ENCODE measurements around the gene TTC24. TPM values are rescaled to one million over a fixed set of nuclear protein-coding genes. Genes with fewer than 3 reads are reported as not detected.

Gene TTC24
- total RNA-seq, 2 experiments from 2014 or later: 0.51 to 0.90 TPM

GRCh38 chr1:156591181-156591431 is 11.6 kb downstream of the TTC24 start:
- CTCF ChIA-PET: interaction anchor here (1.3 to 6.4 kb wide), 9 partner anchors 10 to 205 kb away, joined by 3 to 39 read pairs (median 6); partner anchors contain the start of gene MEF2D

GRCh38 chr1:156591432-156592157 is 12.1 kb downstream of the TTC24 start, which contains the start of gene NAXE:
Gene NAXE, plus strand, starts transcription at chr1:156591776. Its CDS starts 29 bp downstream, at chr1:156591805.
- H3K27ac Mint-ChIP-seq: peak within 1 kb of the TSS; percentile 85
- no peaks in the 10 kb centered on the region for H3K27me3 Mint-ChIP-seq
- DNase-seq: peak; percentile 77
- ChIA-PET POLR2A (interaction anchor here (0.7 to 3.0 kb wide), 10 partner anchors 9 to 136 kb away, joined by 3 to 19 read pairs (median 6); partner anchors contain the start of genes GPATCH4, ISG20L2, MEF2D and METTL25B), CTCF (interaction anchor here (1.1 to 6.4 kb wide), 10 partner anchors 9 to 206 kb away, joined by 3 to 39 read pairs (median 6); partner anchors contain the start of gene MEF2D)
- peak within 1 kb of the TSS; percentile 79 for H3K4me3 Mint-ChIP-seq
- peaks cover 2% of the 10 kb centered on the region for H3K36me3 Mint-ChIP-seq
- no peaks in the 10 kb centered on the region for H3K9me3 Mint-ChIP-seq
- peaks cover 19% of the 10 kb centered on the region for H3K4me1 Mint-ChIP-seq (ENCODE audit: low read depth)
- intact Hi-C loops (cut with micrococcal nuclease): loop anchor here (1.0 kb wide), 1 partner anchor 10 kb away; the partner anchor contains the start of gene GPATCH4

More at GRCh38 chr1:156591181-156591431, 11.6 kb downstream of the TTC24 start:
- Mint-ChIP-seq H3K27me3 (no peaks in the 10 kb centered on the region), H3K27ac (peak overlapping the region; percentile 85), H3K4me3 (peak overlapping the region; percentile 79), H3K4me1 (ENCODE audit: low read depth) (peaks cover 19% of the 10 kb centered on the region), H3K36me3 (peaks cover 2% of the 10 kb centered on the region), H3K9me3 (no peaks in the 10 kb centered on the region)
- POLR2A ChIA-PET: interaction anchor here (0.7 to 3.0 kb wide), 10 partner anchors 10 to 137 kb away, joined by 3 to 19 read pairs (median 6); partner anchors contain the start of genes GPATCH4, ISG20L2, MEF2D and METTL25B
- intact Hi-C loops (cut with micrococcal nuclease): loop anchor here (1.0 kb wide), 1 partner anchor 10 kb away; the partner anchor contains the start of gene GPATCH4
- no peak for DNase-seq

GRCh38 chr1:156592158-156592909 is 12.8 kb downstream of the TTC24 start:
- Mint-ChIP-seq H3K9me3 (no peaks in the 10 kb centered on the region), H3K27ac (peak overlapping the region; percentile 79), H3K27me3 (no peaks in the 10 kb centered on the region), H3K36me3 (peaks cover 7% of the 10 kb centered on the region), H3K4me3 (peak overlapping the region; percentile 79), H3K4me1 (ENCODE audit: low read depth) (peaks cover 19% of the 10 kb centered on the region)
- ChIA-PET CTCF (interaction anchor here (1.1 to 6.4 kb wide), 9 partner anchors 8 to 207 kb away, joined by 3 to 39 read pairs (median 6); partner anchors contain the start of gene MEF2D), POLR2A (interaction anchor here (1.0 to 3.0 kb wide), 7 partner anchors 9 to 136 kb away, joined by 4 to 19 read pairs (median 7); partner anchors contain the start of genes GPATCH4, ISG20L2, MEF2D and METTL25B)
- intact Hi-C loops (cut with micrococcal nuclease): no loop called here
- DNase-seq: no peak

- peak overlapping the region; percentile 59 for H3K27ac Mint-ChIP-seq
- ChIA-PET CTCF (interaction anchor here (0.8 to 6.4 kb wide), 4 partner anchors 8 to 112 kb away, joined by 3 to 39 read pairs (median 3); no protein-coding TSS in a partner anchor), POLR2A (interaction anchor here (2.2 to 3.0 kb wide), 3 partner anchors 8 to 92 kb away, joined by 12 to 19 read pairs (median 13); partner anchors contain the start of genes GPATCH4, MEF2D and TTC24)
- H3K9me3 Mint-ChIP-seq: no peaks in the 10 kb centered on the region
- no peak for DNase-seq
- H3K36me3 Mint-ChIP-seq: peaks cover 9% of the 10 kb centered on the region
- H3K27me3 Mint-ChIP-seq: no peaks in the 10 kb centered on the region
- intact Hi-C loops (cut with micrococcal nuclease): no loop called here
- peaks cover 20% of the 10 kb centered on the region for H3K4me1 Mint-ChIP-seq (ENCODE audit: low read depth)
- H3K4me3 Mint-ChIP-seq: peak overlapping the region; percentile 79
These were observed 13.6 kb downstream of the TTC24 start for GRCh38 chr1:156592910-156593660.

GRCh38 chr1:156593661-156593989 is 14.1 kb downstream of the TTC24 start:
- intact Hi-C loops (cut with micrococcal nuclease): no loop called here
- ChIA-PET CTCF (interaction anchor here (0.8 to 6.4 kb wide), 4 partner anchors 8 to 113 kb away, joined by 3 to 39 read pairs (median 3); no protein-coding TSS in a partner anchor), POLR2A (interaction anchor here (3.0 kb wide), 2 partner anchors 7 to 13 kb away, joined by 13 to 19 read pairs; partner anchors contain the start of genes GPATCH4 and TTC24)
- Mint-ChIP-seq H3K27me3 (no peaks in the 10 kb centered on the region), H3K4me3 (no peak overlapping the region), H3K9me3 (no peaks in the 10 kb centered on the region), H3K4me1 (ENCODE audit: low read depth) (peaks cover 26% of the 10 kb centered on the region), H3K27ac (no peak overlapping the region), H3K36me3 (peaks cover 14% of the 10 kb centered on the region)
- no peak for DNase-seq

GRCh38 chr1:156594190-156594589 is 14.7 kb downstream of the TTC24 start:
- CTCF ChIA-PET: interaction anchor here (0.7 to 6.4 kb wide), 7 partner anchors 9 to 209 kb away, joined by 3 to 39 read pairs (median 4); no protein-coding TSS in a partner anchor
- Mint-ChIP-seq H3K36me3 (peaks cover 17% of the 10 kb centered on the region), H3K27me3 (no peaks in the 10 kb centered on the region), H3K9me3 (no peaks in the 10 kb centered on the region), H3K4me1 (ENCODE audit: low read depth) (peaks cover 30% of the 10 kb centered on the region), H3K4me3 (no peak overlapping the region), H3K27ac (no peak overlapping the region)
- intact Hi-C loops (cut with micrococcal nuclease): no loop called here
- no peak for DNase-seq
- POLR2A ChIA-PET: no interaction called here

- Mint-ChIP-seq H3K27me3 (no peaks in the 10 kb centered on the region), H3K4me3 (no peak overlapping the region), H3K27ac (peak overlapping the region; percentile 36), H3K9me3 (no peaks in the 10 kb centered on the region), H3K4me1 (ENCODE audit: low read depth) (peaks cover 35% of the 10 kb centered on the region), H3K36me3 (peaks cover 17% of the 10 kb centered on the region)
- POLR2A ChIA-PET: interaction anchor here (0.6 kb wide), 1 partner anchor 372 kb away, joined by 3 read pairs; no protein-coding TSS in a partner anchor
- CTCF ChIA-PET: interaction anchor here (0.9 to 6.4 kb wide), 4 partner anchors 13 to 210 kb away, joined by 3 to 39 read pairs (median 4); no protein-coding TSS in a partner anchor
- no peak for DNase-seq
- intact Hi-C loops (cut with micrococcal nuclease): no loop called here
These were observed 15.5 kb downstream of the TTC24 start for GRCh38 chr1:156595016-156595415.

- peaks cover 20% of the 10 kb centered on the region for H3K36me3 Mint-ChIP-seq
- no peak overlapping the region for H3K4me3 Mint-ChIP-seq
- no peaks in the 10 kb centered on the region for H3K27me3 Mint-ChIP-seq
- ChIA-PET POLR2A (no interaction called here), CTCF (interaction anchor here (6.4 kb wide), 1 partner anchor 12 kb away, joined by 39 read pairs; no protein-coding TSS in a partner anchor)
- H3K27ac Mint-ChIP-seq: no peak overlapping the region
- peaks cover 34% of the 10 kb centered on the region for H3K4me1 Mint-ChIP-seq (ENCODE audit: low read depth)
- intact Hi-C loops (cut with micrococcal nuclease): no loop called here
- H3K9me3 Mint-ChIP-seq: no peaks in the 10 kb centered on the region
- DNase-seq: no peak
These were observed 16.9 kb downstream of the TTC24 start for GRCh38 chr1:156596426-156596825.

- H3K36me3 Mint-ChIP-seq: peaks cover 21% of the 10 kb centered on the region
These were observed 18.6 kb downstream of the TTC24 start for GRCh38 chr1:156598125-156598524.

GRCh38 chr1:156598731-156599432 is 19.4 kb downstream of the TTC24 start:
- peak overlapping the region; percentile 95 for H3K27ac Mint-ChIP-seq
- H3K4me3 Mint-ChIP-seq: no peak overlapping the region
- peaks cover 38% of the 10 kb centered on the region for H3K4me1 Mint-ChIP-seq (ENCODE audit: low read depth)
- CTCF ChIA-PET: interaction anchor here (1.0 to 2.4 kb wide), 5 partner anchors 10 to 214 kb away, joined by 3 to 14 read pairs (median 4); no protein-coding TSS in a partner anchor
- H3K27me3 Mint-ChIP-seq: no peaks in the 10 kb centered on the region
- POLR2A ChIA-PET: no interaction called here
- H3K9me3 Mint-ChIP-seq: no peaks in the 10 kb centered on the region
- DNase-seq: no peak
- peaks cover 21% of the 10 kb centered on the region for H3K36me3 Mint-ChIP-seq
- intact Hi-C loops (cut with micrococcal nuclease): no loop called here

More at GRCh38 chr1:156598125-156598524, 18.6 kb downstream of the TTC24 start:
- DNase-seq: no peak
- ChIA-PET CTCF (interaction anchor here (0.5 to 2.4 kb wide), 4 partner anchors 10 to 117 kb away, joined by 3 to 7 read pairs (median 4); no protein-coding TSS in a partner anchor), POLR2A (no interaction called here)
- Mint-ChIP-seq H3K9me3 (no peaks in the 10 kb centered on the region), H3K4me1 (ENCODE audit: low read depth) (peaks cover 41% of the 10 kb centered on the region), H3K27me3 (no peaks in the 10 kb centered on the region), H3K27ac (peak overlapping the region; percentile 9), H3K4me3 (no peak overlapping the region)
- intact Hi-C loops (cut with micrococcal nuclease): no loop called here
